ENCODE data around the gene SLC22A5. TPM values are rescaled to one million over a fixed set of nuclear protein-coding genes. Genes with fewer than 3 reads are reported as not detected.

SLC22A5 gene
- total RNA-seq, 3 donors from 2014 or later (not counting 1 experiment from before 2014, with no cell fraction given): 1.6 to 5.0 (median 3.9) TPM

- no peaks in the 10 kb centered on the region for H3K9me3 Mint-ChIP-seq
- no peaks in the 10 kb centered on the region for H3K27me3 Mint-ChIP-seq (ENCODE audit: low read depth in 2 of 2)
- DNase-seq (peak; percentile 79), ATAC-seq (peak; percentile 49 to 76 (median 59))
- no peaks in the 10 kb centered on the region for H3K9me3 ChIP-seq (ENCODE audit: control insufficient read depth, insufficient read depth, low read length)
- peaks cover 98% of the 10 kb centered on the region for H3K4me1 ChIP-seq (ENCODE audit: control insufficient read depth, insufficient read depth, low read length)
- peak overlapping the region; percentile 79 for H3K4me3 Mint-ChIP-seq
- H3K4me1 Mint-ChIP-seq: peaks cover 95 to 97% of the 10 kb centered on the region in 2 donors
- WGBS (ENCODE audit: insufficient coverage): 8% methylated on average over 8 of the region's 8 CpGs
- H3K27ac ChIP-seq (ENCODE audit: low read length): peak overlapping the region; percentile 95
- peaks cover 9% of the 10 kb centered on the region for H3K36me3 Mint-ChIP-seq
- peak overlapping the region; percentile 32 for H3K4me3 ChIP-seq (ENCODE audit: low read length)
- peak; percentile 22 for TF ChIP-seq CTCF (IDR thresholded peaks at IDR 0.05)
- intact Hi-C loops (cut with micrococcal nuclease): loop anchor here (1.0 to 2.0 kb wide), 5 partner anchors 7 to 64 kb away; partner anchors contain the start of gene IRF1
- no peaks in the 10 kb centered on the region for H3K27me3 ChIP-seq (ENCODE audit: control insufficient read depth, insufficient read depth, low read length)
- peaks cover 25% of the 10 kb centered on the region for H3K36me3 ChIP-seq (ENCODE audit: control insufficient read depth, insufficient read depth, low read length)
- H3K27ac Mint-ChIP-seq: peak overlapping the region; percentile 99 to 100
Observed at GRCh38 chr5:132426525-132427138, 57.1 kb downstream of the SLC22A5 start.

DNA sequence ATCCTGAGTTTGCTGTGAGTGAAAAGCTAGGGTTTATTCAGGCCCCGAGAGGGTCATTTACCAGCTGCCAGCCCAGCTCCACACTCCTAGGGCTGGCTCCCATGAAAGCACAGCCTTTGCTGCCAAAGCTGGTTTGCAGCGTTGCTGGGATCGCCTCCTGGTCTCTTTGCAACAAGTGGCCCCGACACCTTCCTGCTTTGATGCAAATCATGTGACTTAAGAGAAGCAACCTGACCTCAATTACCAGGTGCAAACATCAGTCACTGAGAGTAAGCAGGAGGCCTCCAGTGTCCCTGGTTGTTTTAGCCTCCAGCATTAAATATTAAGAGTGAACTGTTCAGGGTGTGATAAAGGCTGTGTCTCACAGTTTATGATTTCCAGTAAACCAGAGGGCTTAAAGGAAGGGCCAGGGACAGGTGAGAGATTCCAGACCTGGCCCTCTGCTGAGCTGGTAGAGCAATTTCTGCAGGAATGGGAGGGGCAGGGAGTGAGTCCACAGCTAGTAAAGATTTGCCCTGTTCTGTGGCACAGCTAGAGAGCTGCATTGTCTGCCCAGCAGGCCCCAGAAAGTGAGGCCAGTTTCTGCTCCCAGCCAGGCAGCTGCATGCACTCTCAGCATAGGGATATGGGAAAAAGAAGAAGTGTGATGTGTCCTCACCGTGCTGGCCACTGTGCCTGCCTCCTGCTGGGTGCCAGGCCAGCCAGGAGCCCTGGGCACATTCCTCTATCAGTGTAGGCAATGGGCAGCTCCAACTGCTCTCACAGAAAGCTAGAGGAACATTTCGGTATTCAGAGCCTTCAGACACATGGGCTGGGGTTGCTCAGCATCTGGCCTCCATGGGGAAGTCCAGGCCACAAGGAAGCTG, 58.0 kb downstream of the SLC22A5 start:
- no peak for TF ChIP-seq CTCF (IDR thresholded peaks at IDR 0.05)
- no peaks in the 10 kb centered on the region for H3K27me3 Mint-ChIP-seq (ENCODE audit: low read depth in 2 of 2)
- intact Hi-C loops (cut with micrococcal nuclease): loop anchor here (1.0 to 2.0 kb wide), 4 partner anchors 8 to 63 kb away; partner anchors contain the start of gene IRF1
- H3K9me3 Mint-ChIP-seq: no peaks in the 10 kb centered on the region
- no peaks in the 10 kb centered on the region for H3K27me3 ChIP-seq (ENCODE audit: control insufficient read depth, insufficient read depth, low read length)
- peak overlapping the region; percentile 79 for H3K4me3 Mint-ChIP-seq
- H3K4me1 ChIP-seq (ENCODE audit: control insufficient read depth, insufficient read depth, low read length): peaks cover 98% of the 10 kb centered on the region
- H3K36me3 Mint-ChIP-seq: peaks cover 9% of the 10 kb centered on the region
- peak; percentile 59 to 89 for DNase-seq
- ATAC-seq: peak; percentile 41 to 75 (median 71)
- peaks cover 100% of the 10 kb centered on the region in 2 donors for H3K4me1 Mint-ChIP-seq
- peak overlapping the region; percentile 99 to 100 for H3K27ac Mint-ChIP-seq
- peak overlapping the region; percentile 32 for H3K4me3 ChIP-seq (ENCODE audit: low read length)
- H3K36me3 ChIP-seq (ENCODE audit: control insufficient read depth, insufficient read depth, low read length): peaks cover 27% of the 10 kb centered on the region
- peak overlapping the region; percentile 95 for H3K27ac ChIP-seq (ENCODE audit: low read length)
- no peaks in the 10 kb centered on the region for H3K9me3 ChIP-seq (ENCODE audit: control insufficient read depth, insufficient read depth, low read length)
- 9% methylated on average over 6 of the region's 6 CpGs for WGBS (ENCODE audit: insufficient coverage)

- H3K27ac ChIP-seq (ENCODE audit: low read length): peak overlapping the region; percentile 95
- H3K36me3 Mint-ChIP-seq: peaks cover 9% of the 10 kb centered on the region
Observed at GRCh38 chr5:132428147-132428482, 58.6 kb downstream of the SLC22A5 start.

More at GRCh38 chr5:132428147-132428482, 58.6 kb downstream of the SLC22A5 start:
- peaks cover 97% of the 10 kb centered on the region for H3K4me1 ChIP-seq (ENCODE audit: control insufficient read depth, insufficient read depth, low read length)
- peaks cover 24% of the 10 kb centered on the region for H3K36me3 ChIP-seq (ENCODE audit: control insufficient read depth, insufficient read depth, low read length)
- no peak for ATAC-seq
- no peak for TF ChIP-seq CTCF (IDR thresholded peaks at IDR 0.05)
- intact Hi-C loops (cut with micrococcal nuclease): no loop called here
- H3K27me3 Mint-ChIP-seq (ENCODE audit: low read depth in 2 of 2): no peaks in the 10 kb centered on the region
- peak overlapping the region; percentile 79 for H3K4me3 Mint-ChIP-seq
- DNase-seq: no peak
- peaks cover 100% of the 10 kb centered on the region in 2 donors for H3K4me1 Mint-ChIP-seq
- no peaks in the 10 kb centered on the region for H3K27me3 ChIP-seq (ENCODE audit: control insufficient read depth, insufficient read depth, low read length)
- H3K4me3 ChIP-seq (ENCODE audit: low read length): no peak overlapping the region
- no peaks in the 10 kb centered on the region for H3K9me3 ChIP-seq (ENCODE audit: control insufficient read depth, insufficient read depth, low read length)
- H3K27ac Mint-ChIP-seq: peak overlapping the region; percentile 99 to 100
- H3K9me3 Mint-ChIP-seq: no peaks in the 10 kb centered on the region
